Tibial nerve (tissue), 4 donors: ENCODE results near the gene COL11A2. TPM values are rescaled to one million over a fixed set of nuclear protein-coding genes. Genes with fewer than 3 reads are reported as not detected.

ENCODE experiments used
- DNase-seq, 2 donors: peaks; one replicate each; pipeline ENCODE4 v3.0.0-alpha.2; 2019; ENCODE audit warnings: low spot score in 2 of 2
- H3K27ac ChIP-seq, 4 donors: fragments of 200-600 bp; sonication (generic) in 3 of 4; one replicate each; pipeline ENCODE4 v1.5.1; 2017 to 2019; ENCODE audit warnings: mild to moderate bottlenecking in 1 of 4
- H3K27me3 ChIP-seq, 2 donors: fragments of 200-600 bp; sonication (generic) in 1 of 2; one replicate each; pipeline versions ENCODE4 v1.5.1 to v1.6.0; 2017 to 2019
- H3K36me3 ChIP-seq, 3 donors: fragments of 200-600 bp; sonication (generic); one replicate each; pipeline ENCODE4 v1.5.1; 2018 to 2019
- H3K4me1 ChIP-seq, 4 donors: fragments of 200-600 bp; sonication (generic) in 3 of 4; one replicate each; pipeline ENCODE4 v1.5.1; 2017 to 2019
- H3K4me3 ChIP-seq, 4 donors: fragments of 200-600 bp; sonication (generic) in 3 of 4; one replicate each; pipeline ENCODE4 v1.5.1; 2017 to 2019; ENCODE audit warnings: mild to moderate bottlenecking in 1 of 4, moderate library complexity in 1 of 4
- H3K9me3 ChIP-seq, 4 donors: fragments of 200-600 bp; sonication (generic) in 3 of 4; one replicate each; pipeline ENCODE4 v1.5.1; 2017 to 2019
- CTCF ChIP-seq, 5 experiments: fragments of 200-600 bp in 3 of 5; fragments of 450-650 bp in 2 of 5; sonication (generic) in 3 of 5; IDR thresholded peaks; one replicate each; pipeline ENCODE4 v1.5.1; 2016 to 2019; ENCODE audit warnings: antibody characterized with exemption in 5 of 5, mild to moderate bottlenecking in 3 of 5, moderate library complexity in 2 of 5
- EP300 ChIP-seq, 2 donors: sonication (generic); formaldehyde crosslinking; IDR thresholded peaks; one replicate each; pipeline ENCODE4 v1.6.1; 2017; ENCODE audit warnings: antibody characterized with exemption in 2 of 2, mild to moderate bottlenecking in 1 of 2
- POLR2A ChIP-seq, 2 donors: fragments of 450-650 bp; IDR thresholded peaks; one replicate each; pipeline ENCODE4 v1.6.1; 2017; ENCODE audit warnings: antibody characterized with exemption in 2 of 2, mild to moderate bottlenecking in 2 of 2, moderate library complexity in 2 of 2
- WGBS, 2 donors: methylation state at CpG; one replicate each; pipeline ENCODE4 v1.1.5; 2018; 5-methylcytosine and 5-hydroxymethylcytosine counted together
- total RNA-seq, 4 donors: library from RNA; depleted of rRNA; stranded (reverse); fragments of >200 nt; gene quantifications; one replicate each; pipeline ENCODE4 v1.1.0, GENCODE V29; 2016

Gene COL11A2
- total RNA-seq, 4 donors from 2014 or later, result 1.5 to 4.3 (median 2.9) TPM

- 0 to 1% methylated on average over 12 to 14 of the region's 14 CpGs for WGBS, 2 donors
- H3K4me1 ChIP-seq, result peaks cover 3 to 81% (median 46%) of the 10 kb centered on the region in 4 donors
- H3K27ac ChIP-seq, result peak overlapping the region; percentile 94 to 97 (median 96)
- H3K9me3 ChIP-seq, result no peaks in the 10 kb centered on the region
- TF ChIP-seq EP300 (IDR thresholded peaks at IDR 0.05) (no peak), POLR2A (IDR thresholded peaks at IDR 0.05) (no peak), CTCF (IDR thresholded peaks at IDR 0.05) (peak in 1 of 5 experiments; percentile 17)
- peaks cover 0 to 37% (median 9%) of the 10 kb centered on the region in 3 donors for H3K36me3 ChIP-seq
- no peaks in the 10 kb centered on the region for H3K27me3 ChIP-seq
- H3K4me3 ChIP-seq, result peak overlapping the region; percentile 60 to 91 (median 84)
- DNase-seq, result no peak
Observed at GRCh38 chr6:33201147-33201545, 8.9 kb upstream of the COL11A2 start.

GRCh38 chr6:33200219-33201146, 8.2 kb upstream of the COL11A2 start, which contains the start of the genes RXRB and SLC39A7:
RXRB (minus strand) TSS chr6:33200665; CDS start chr6:33200476, 189 bp downstream.
SLC39A7 (plus strand) TSS chr6:33200867; CDS start chr6:33201246, 379 bp downstream.
- peak within 1 kb of the TSS; percentile 94 to 97 (median 96) for H3K27ac ChIP-seq
- TF ChIP-seq POLR2A (IDR thresholded peaks at IDR 0.05) (peak; percentile 39 to 60), CTCF (IDR thresholded peaks at IDR 0.05) (peak in 1 of 5 experiments; percentile 18), EP300 (IDR thresholded peaks at IDR 0.05) (peak in 1 of 2 donors; percentile 91)
- no peaks in the 10 kb centered on the region for H3K9me3 ChIP-seq
- peak; percentile 98 to 99 for DNase-seq
- peaks cover 0 to 44% (median 16%) of the 10 kb centered on the region in 3 donors for H3K36me3 ChIP-seq
- H3K4me1 ChIP-seq, result peaks cover 3 to 86% (median 46%) of the 10 kb centered on the region in 4 donors
- H3K27me3 ChIP-seq, result no peaks in the 10 kb centered on the region
- WGBS, 2 donors, result 1% methylated on average over 51 to 68 of the region's 68 CpGs
- peak within 1 kb of the TSS; percentile 60 to 91 (median 84) for H3K4me3 ChIP-seq

- Histone ChIP-seq H3K4me3 (peak overlapping the region; percentile 60 to 91 (median 84)), H3K9me3 (no peaks in the 10 kb centered on the region), H3K27me3 (no peaks in the 10 kb centered on the region), H3K36me3 (peaks cover 0 to 51% (median 20%) of the 10 kb centered on the region in 3 donors), H3K4me1 (peaks cover 3 to 82% (median 39%) of the 10 kb centered on the region in 4 donors), H3K27ac (peak overlapping the region; percentile 94 to 97 (median 96))
- WGBS, 2 donors, result 3 to 6% methylated on average over 6 to 13 of the region's 26 CpGs
- no peak for DNase-seq
- TF ChIP-seq EP300 (IDR thresholded peaks at IDR 0.05) (no peak), CTCF (IDR thresholded peaks at IDR 0.05) (no peak), POLR2A (IDR thresholded peaks at IDR 0.05) (no peak)
Observed at GRCh38 chr6:33199687-33200218, 7.5 kb upstream of the COL11A2 start.

GRCh38 chr6:33198853-33199436, 6.7 kb upstream of the COL11A2 start:
- DNase-seq, result no peak
- peaks cover 3 to 78% (median 33%) of the 10 kb centered on the region in 4 donors for H3K4me1 ChIP-seq
- H3K9me3 ChIP-seq, result no peaks in the 10 kb centered on the region
- H3K27me3 ChIP-seq, result no peaks in the 10 kb centered on the region
- no peak for TF ChIP-seq CTCF (IDR thresholded peaks at IDR 0.05)
- no peak for TF ChIP-seq EP300 (IDR thresholded peaks at IDR 0.05)
- no peak for TF ChIP-seq POLR2A (IDR thresholded peaks at IDR 0.05)
- 18 to 28% methylated on average over 3 of the region's 3 CpGs for WGBS, 2 donors
- H3K36me3 ChIP-seq, result peaks cover 0 to 59% (median 25%) of the 10 kb centered on the region in 3 donors
- peak overlapping the region in 3 of 4 donors; percentile 96 to 97 (median 96) for H3K27ac ChIP-seq
- peak overlapping the region; percentile 60 to 91 (median 84) for H3K4me3 ChIP-seq
